Stimulated activated CD8-positive, alpha-beta memory T cell treated with anti-CD3 and anti-CD28 coated beads, Interleukin-4, amount 100 ng/mL, for 4 hours (primary cell): ENCODE results near the gene MOB1B.
"Not testable (repeated sequence)": the region's sequence is repeated elsewhere in the genome, so short reads cannot be mapped to it uniquely, and the experiment has no call there.

ENCODE experiments used
- DNase-seq, 2 donors: peaks; one replicate each; pipeline ENCODE4 v3.0.0-alpha.2; 2020; ENCODE audit warnings: low read depth in 2 of 2, low spot score in 1 of 2

The MOB1B gene

GRCh38 chr4:70901984-70902576, at the start of gene MOB1B:
TSS of gene MOB1B (plus strand) at chr4:70902369. CDS start at chr4:70902537, 168 bp downstream.
- peak; percentile 70 to 76 for DNase-seq

- no peak for DNase-seq
Observed at GRCh38 chr4:70855464-70855863, 46.7 kb upstream of the MOB1B start.

- DNase-seq: no peak
Observed at GRCh38 chr4:70858454-70858853, 43.7 kb upstream of the MOB1B start.

GRCh38 chr4:70859066-70859465, 43.1 kb upstream of the MOB1B start:
- DNase-seq: no peak

GRCh38 chr4:70863099-70863790, 38.9 kb upstream of the MOB1B start:
- DNase-seq: no peak

GRCh38 chr4:70868778-70869177, 33.4 kb upstream of the MOB1B start:
- no peak for DNase-seq

GRCh38 chr4:70873216-70873615, 29.0 kb upstream of the MOB1B start:
- DNase-seq: no peak

GRCh38 chr4:70874268-70875156, 27.7 kb upstream of the MOB1B start:
- DNase-seq: no peak

GRCh38 chr4:70877556-70877955, 24.6 kb upstream of the MOB1B start:
- no peak for DNase-seq

- no peak for DNase-seq
Observed at GRCh38 chr4:70880739-70881138, 21.4 kb upstream of the MOB1B start.

- DNase-seq: no peak
Observed at GRCh38 chr4:70885174-70885573, 17.0 kb upstream of the MOB1B start.

- no peak for DNase-seq
Observed at GRCh38 chr4:70892086-70892769, 9.9 kb upstream of the MOB1B start.

- DNase-seq: no peak
Observed at GRCh38 chr4:70893790-70894189, 8.4 kb upstream of the MOB1B start.

GRCh38 chr4:70895405-70895804, 6.8 kb upstream of the MOB1B start:
- DNase-seq: no peak

GRCh38 chr4:70895811-70896491, 6.2 kb upstream of the MOB1B start:
- DNase-seq: no peak

GRCh38 chr4:70898581-70898980, 3.6 kb upstream of the MOB1B start:
- DNase-seq: not testable (repeated sequence)

GRCh38 chr4:70901607-70901983, 574 bp upstream of the MOB1B start:
- DNase-seq: no peak

GRCh38 chr4:70902577-70903290, 565 bp downstream of the MOB1B start:
- DNase-seq: no peak

- DNase-seq: no peak
Observed at GRCh38 chr4:70903291-70903603, 1.1 kb downstream of the MOB1B start.

- no peak for DNase-seq
Observed at GRCh38 chr4:70908993-70909556, 6.9 kb downstream of the MOB1B start.
